ENCODE measurements around the gene STAC2. TPM values are rescaled to one million over a fixed set of nuclear protein-coding genes. Genes with fewer than 3 reads are reported as not detected.
A peak's percentile ranks its signal among the peaks of the same experiment; 100 is the strongest.

STAC2 gene
- total and polyA plus RNA-seq, 2 donors (not counting 1 experiment from before 2014, with no cell fraction given) = not detected

GRCh38 chr17:39231091-39231561 lies 5.4 kb upstream of the STAC2 start:
- Histone ChIP-seq H3K9me3 (ENCODE audit: control extremely low read depth in 1 of 3, control insufficient read depth in 2 of 3, insufficient read depth in 1 of 3, low read length in 2 of 3) (peaks cover 0 to 7% (median 0%) of the 10 kb centered on the region in 3 donors), H3K36me3 (replicated peaks in 1 of 2; ENCODE audit: control extremely low read depth in 1 of 2, control insufficient read depth in 1 of 2, extremely low read depth in 1 of 2, insufficient read depth in 2 of 2, low read length in 1 of 2) (no peaks in the 10 kb centered on the region), H3K4me1 (ENCODE audit: control insufficient read depth in 2 of 2, insufficient read depth in 2 of 2, low read length in 2 of 2) (peaks cover 15 to 20% of the 10 kb centered on the region in 2 donors), H3K27ac (ENCODE audit: low read length in 2 of 2) (no peak overlapping the region), H3K79me2 (ENCODE audit: control insufficient read depth, insufficient read depth, low read length) (no peaks in the 10 kb centered on the region), H3K9ac (ENCODE audit: low read length) (no peak overlapping the region), H4K20me1 (ENCODE audit: control insufficient read depth, insufficient read depth, low read length, poor library complexity, severe bottlenecking) (no peaks in the 10 kb centered on the region), H3K4me3 (ENCODE audit: control extremely low read depth in 1 of 5, extremely low read depth in 1 of 5, insufficient read depth in 1 of 5, low read depth in 2 of 5, low read length in 4 of 5) (no peak overlapping the region), H3K4me2 (replicated peaks; ENCODE audit: low read depth, low read length, poor library complexity, severe bottlenecking) (no peak overlapping the region), H2AFZ (ENCODE audit: insufficient read depth, low read depth, low read length, poor library complexity, severe bottlenecking) (no peak overlapping the region), H3K27me3 (replicated peaks in 1 of 4; ENCODE audit: control extremely low read depth in 1 of 4, control insufficient read depth in 3 of 4, insufficient read depth in 4 of 4, low read length in 3 of 4) (peaks cover 0 to 56% (median 37%) of the 10 kb centered on the region in 4 experiments)
- ATAC-seq (ENCODE audit: low read depth) (no peak), DNase-seq (peak; percentile 6)
- Mint-ChIP-seq H3K27me3 (peaks cover 45% of the 10 kb centered on the region), H3K4me1 (peaks cover 17% of the 10 kb centered on the region), H3K9me3 (ENCODE audit: insufficient read depth) (no peaks in the 10 kb centered on the region), H3K4me3 (no peak overlapping the region), H3K27ac (no peak overlapping the region)
- WGBS (ENCODE audit: insufficient coverage) = 94% methylated on average over 2 of the region's 10 CpGs
- intact Hi-C loops (cut with micrococcal nuclease) = no loop called here
- CTCF ChIA-PET = interaction anchor here (0.6 to 21.4 kb wide), 10 partner anchors 10 to 270 kb away, joined by 3 to 707 read pairs (median 10); partner anchors contain the start of genes ARL5C and RPL19
- no peak for TF ChIP-seq EZH2 (IDR thresholded peaks at IDR 0.05; ENCODE audit: borderline replicate concordance, insufficient read depth, low read depth, low read length, poor library complexity, severe bottlenecking)
- TF ChIP-seq, protein P1, sequence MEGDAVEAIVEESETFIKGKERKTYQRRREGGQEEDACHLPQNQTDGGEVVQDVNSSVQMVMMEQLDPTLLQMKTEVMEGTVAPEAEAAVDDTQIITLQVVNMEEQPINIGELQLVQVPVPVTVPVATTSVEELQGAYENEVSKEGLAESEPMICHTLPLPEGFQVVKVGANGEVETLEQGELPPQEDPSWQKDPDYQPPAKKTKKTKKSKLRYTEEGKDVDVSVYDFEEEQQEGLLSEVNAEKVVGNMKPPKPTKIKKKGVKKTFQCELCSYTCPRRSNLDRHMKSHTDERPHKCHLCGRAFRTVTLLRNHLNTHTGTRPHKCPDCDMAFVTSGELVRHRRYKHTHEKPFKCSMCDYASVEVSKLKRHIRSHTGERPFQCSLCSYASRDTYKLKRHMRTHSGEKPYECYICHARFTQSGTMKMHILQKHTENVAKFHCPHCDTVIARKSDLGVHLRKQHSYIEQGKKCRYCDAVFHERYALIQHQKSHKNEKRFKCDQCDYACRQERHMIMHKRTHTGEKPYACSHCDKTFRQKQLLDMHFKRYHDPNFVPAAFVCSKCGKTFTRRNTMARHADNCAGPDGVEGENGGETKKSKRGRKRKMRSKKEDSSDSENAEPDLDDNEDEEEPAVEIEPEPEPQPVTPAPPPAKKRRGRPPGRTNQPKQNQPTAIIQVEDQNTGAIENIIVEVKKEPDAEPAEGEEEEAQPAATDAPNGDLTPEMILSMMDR (IDR thresholded peaks at IDR 0.05) = no peak
- POLR2A ChIA-PET = interaction anchor here (0.7 to 1.4 kb wide), 3 partner anchors 22 to 1668 kb away, joined by 5 read pairs; no protein-coding TSS in a partner anchor

DNA sequence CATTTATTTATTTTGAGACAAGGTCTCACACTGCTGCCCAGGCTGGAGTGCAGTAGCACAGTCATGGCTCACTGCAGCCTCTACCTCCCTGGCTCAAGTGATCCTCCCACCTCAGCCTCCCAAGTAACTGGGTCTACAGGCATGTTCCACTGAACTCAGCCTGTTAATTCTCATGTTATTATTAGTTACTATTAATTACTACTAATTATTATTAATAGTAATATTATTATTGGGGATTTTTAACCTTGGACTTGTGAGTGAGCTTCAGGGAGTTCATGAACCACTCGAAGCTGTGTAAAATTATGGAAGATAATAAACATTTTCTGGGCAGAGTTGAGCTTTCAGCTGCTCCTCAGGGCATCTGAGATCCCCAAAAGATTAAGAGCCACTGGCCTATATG lies 4.6 kb upstream of the STAC2 start:
- DNase-seq (no peak), ATAC-seq (ENCODE audit: low read depth) (no peak)
- Histone ChIP-seq H3K27me3 (replicated peaks in 1 of 4; ENCODE audit: control extremely low read depth in 1 of 4, control insufficient read depth in 3 of 4, insufficient read depth in 4 of 4, low read length in 3 of 4) (peaks cover 0 to 63% (median 41%) of the 10 kb centered on the region in 4 experiments), H3K9ac (ENCODE audit: low read length) (no peak overlapping the region), H2AFZ (ENCODE audit: insufficient read depth, low read depth, low read length, poor library complexity, severe bottlenecking) (no peak overlapping the region), H3K79me2 (ENCODE audit: control insufficient read depth, insufficient read depth, low read length) (no peaks in the 10 kb centered on the region), H3K27ac (ENCODE audit: low read length in 2 of 2) (no peak overlapping the region), H3K4me2 (replicated peaks; ENCODE audit: low read depth, low read length, poor library complexity, severe bottlenecking) (no peak overlapping the region), H4K20me1 (ENCODE audit: control insufficient read depth, insufficient read depth, low read length, poor library complexity, severe bottlenecking) (no peaks in the 10 kb centered on the region), H3K36me3 (replicated peaks in 1 of 2; ENCODE audit: control extremely low read depth in 1 of 2, control insufficient read depth in 1 of 2, extremely low read depth in 1 of 2, insufficient read depth in 2 of 2, low read length in 1 of 2) (no peaks in the 10 kb centered on the region), H3K4me1 (ENCODE audit: control insufficient read depth in 2 of 2, insufficient read depth in 2 of 2, low read length in 2 of 2) (peaks cover 22 to 28% of the 10 kb centered on the region in 2 donors), H3K4me3 (ENCODE audit: control extremely low read depth in 1 of 5, extremely low read depth in 1 of 5, insufficient read depth in 1 of 5, low read depth in 2 of 5, low read length in 4 of 5) (no peak overlapping the region), H3K9me3 (ENCODE audit: control extremely low read depth in 1 of 3, control insufficient read depth in 2 of 3, insufficient read depth in 1 of 3, low read length in 2 of 3) (peaks cover 0 to 10% (median 0%) of the 10 kb centered on the region in 3 donors)
- intact Hi-C loops (cut with micrococcal nuclease) = no loop called here
- no CpG with 5 or more reads among the region's 1 CpG for WGBS (ENCODE audit: insufficient coverage)
- H3K4me3 Mint-ChIP-seq = no peak overlapping the region
- CTCF ChIA-PET = interaction anchor here (0.9 to 21.4 kb wide), 7 partner anchors 8 to 247 kb away, joined by 3 to 707 read pairs (median 26); partner anchors contain the start of genes ARL5C and RPL19
- TF ChIP-seq EZH2 (IDR thresholded peaks at IDR 0.05; ENCODE audit: borderline replicate concordance, insufficient read depth, low read depth, low read length, poor library complexity, severe bottlenecking) = no peak
- TF ChIP-seq, protein P1 (IDR thresholded peaks at IDR 0.05) = no peak
- no peak overlapping the region for H3K27ac Mint-ChIP-seq
- no peaks in the 10 kb centered on the region for H3K9me3 Mint-ChIP-seq (ENCODE audit: insufficient read depth)
- H3K27me3 Mint-ChIP-seq = peaks cover 46% of the 10 kb centered on the region
- POLR2A ChIA-PET = interaction anchor here (1.2 kb wide), 1 partner anchor 23 kb away, joined by 5 read pairs; no protein-coding TSS in a partner anchor
- H3K4me1 Mint-ChIP-seq = peaks cover 17% of the 10 kb centered on the region
